H1 (cell line): ENCODE data around the gene MGAT4B. TPM values are rescaled to one million over a fixed set of nuclear protein-coding genes. Genes with fewer than 3 reads are reported as not detected.

Experiments
- ASH2L ChIP-seq: fragments of 200-600, 300-600 bp; sonication (generic); IDR thresholded peaks from one replicate; pipeline ENCODE4 v1.7.1; 2017; ENCODE audit warnings: low read length
- BACH1 ChIP-seq: IDR thresholded peaks from 2 replicates; pipeline ENCODE4 v1.6.1; 2012; ENCODE audit warnings: low read length, improper control_type of control experiment
- CBX8 ChIP-seq: fragments of 300-800, 300-1000 bp; sonication (generic); IDR thresholded peaks from 2 replicates; pipeline ENCODE4 v1.7.1; 2016; ENCODE audit warnings: low read depth, low read length, borderline replicate concordance
- CHD2 ChIP-seq: IDR thresholded peaks from 2 replicates; pipeline ENCODE4 v1.6.1; 2012; ENCODE audit warnings: low read length, improper control_type of control experiment
- CTBP2 ChIP-seq: IDR thresholded peaks from 2 replicates; pipeline ENCODE4 v1.7.0; 2011; ENCODE audit warnings: borderline replicate concordance, mild to moderate bottlenecking, moderate library complexity, mixed read lengths, low read length; ENCODE audit not compliant: insufficient read depth, insufficient read length
- FOSL1 ChIP-seq: IDR thresholded peaks from 2 replicates; pipeline ENCODE4 v1.6.1; 2011; ENCODE audit warnings: mild to moderate bottlenecking, low read depth, low read length, moderate library complexity; ENCODE audit not compliant: insufficient read depth
- GABPA ChIP-seq: IDR thresholded peaks from 2 replicates; pipeline ENCODE4 v1.6.1; 2011; ENCODE audit warnings: mild to moderate bottlenecking, low read length, moderate library complexity, borderline replicate concordance; ENCODE audit not compliant: insufficient read depth
- HDAC2 ChIP-seq, 2 experiments: fragments of 300-600 bp in 1 of 2; sonication (generic) in 1 of 2; IDR thresholded peaks; 2 replicates each; pipeline ENCODE4 v1.6.1; 2011 to 2012; ENCODE audit warnings: low read depth in 2 of 2, low read length in 2 of 2, mild to moderate bottlenecking in 2 of 2, moderate library complexity in 2 of 2, borderline replicate concordance in 1 of 2, inconsistent platforms in 1 of 2
- KDM4A ChIP-seq: IDR thresholded peaks from one replicate; pipeline ENCODE4 v1.7.1; 2012; ENCODE audit warnings: low read depth, mild to moderate bottlenecking, moderate library complexity, low read length, inconsistent platforms; ENCODE audit not compliant: severe bottlenecking
- MAFK ChIP-seq: IDR thresholded peaks from 2 replicates; pipeline ENCODE4 v1.6.1; 2012; ENCODE audit warnings: low read depth, mild to moderate bottlenecking, improper control_type of control experiment, low read length
- NRF1 ChIP-seq: IDR thresholded peaks from 2 replicates; pipeline ENCODE4 v1.6.1; 2011; ENCODE audit warnings: mild to moderate bottlenecking, low read depth, low read length, improper control_type of control experiment
- POLR2A ChIP-seq, 2 experiments: IDR thresholded peaks; 1 replicate in 1 of 2; 2 replicates in 1 of 2; pipeline ENCODE4 v1.6.1; 2011; ENCODE audit warnings: low read depth in 2 of 2, low read length in 2 of 2, mild to moderate bottlenecking in 2 of 2; ENCODE audit errors: control extremely low read depth in 1 of 2
- POLR2AphosphoS5 ChIP-seq: IDR thresholded peaks from 2 replicates; pipeline ENCODE4 v1.6.1; 2011; ENCODE audit warnings: low read depth, low read length
- POU5F1 ChIP-seq: IDR thresholded peaks from 2 replicates; pipeline ENCODE4 v1.6.1; 2011; ENCODE audit warnings: low read depth, mild to moderate bottlenecking, low read length, moderate library complexity
- RFX5 ChIP-seq: IDR thresholded peaks from 2 replicates; pipeline ENCODE4 v1.6.1; 2011; ENCODE audit warnings: low read depth, low read length, improper control_type of control experiment, borderline replicate concordance
- SIN3A ChIP-seq, 2 experiments: IDR thresholded peaks in 1 of 2; conservative IDR thresholded peaks in 1 of 2; 2 replicates each; pipeline ENCODE4 v1.6.1; 2011 to 2012; ENCODE audit warnings: low read length in 2 of 2, improper control_type of control experiment in 1 of 2, low read depth in 1 of 2, mild to moderate bottlenecking in 1 of 2
- SIRT6 ChIP-seq: IDR thresholded peaks from one replicate; pipeline ENCODE4 v1.7.1; 2012; ENCODE audit warnings: low read length, inconsistent platforms
- TAF1 ChIP-seq: IDR thresholded peaks from 2 replicates; pipeline ENCODE4 v1.6.1; 2011; ENCODE audit warnings: mild to moderate bottlenecking, low read depth, low read length
- TAF7 ChIP-seq: optimal IDR thresholded peaks from 2 replicates; pipeline ENCODE3; 2011; ENCODE audit warnings: low read depth, mild to moderate bottlenecking, inconsistent platforms, low read length, moderate library complexity, borderline replicate concordance
- TBP ChIP-seq: IDR thresholded peaks from 2 replicates; pipeline ENCODE4 v1.6.1; 2011; ENCODE audit warnings: low read depth, low read length, improper control_type of control experiment
- TEAD4 ChIP-seq: IDR thresholded peaks from 2 replicates; pipeline ENCODE4 v1.6.1; 2012; ENCODE audit warnings: low read depth, low read length, inconsistent platforms, mixed read lengths
- YY1 ChIP-seq: IDR thresholded peaks from 2 replicates; pipeline ENCODE4 v1.6.1; 2011; ENCODE audit warnings: low read depth, mild to moderate bottlenecking, low read length
- polyA plus RNA-seq, 7 experiments: library from polyadenylated mRNA; depleted of rRNA in 3 of 7; stranded (reverse) in 5 of 7; unstranded in 2 of 7; fragments of >200 nt in 5 of 7; fragments of 200-250 nt in 2 of 7; gene quantifications; 1 replicate in 5 of 7; 2 replicates in 1 of 7; 4 replicates in 1 of 7; pipeline versions ENCODE4 v1.2.1 to v1.2.3, GENCODE V29; 2011 to 2013; ENCODE audit warnings: missing spikeins in 2 of 7, mixed read lengths in 2 of 7
- total RNA-seq: library from RNA; stranded (reverse); fragmentation: NEBNext Ultra II Directional; extraction: Animal tissue kit (Norgen Biotek cat#: 25700); gene quantifications from 2 replicates; pipeline ENCODE4 v1.2.1, GENCODE V29; 2021
- TF ChIP-seq, protein P1 (sequence below): IDR thresholded peaks from 2 replicates; pipeline ENCODE4 v1.6.1; 2012; ENCODE audit warnings: low read length, inconsistent platforms

The MGAT4B gene
- total and polyA plus RNA-seq, 2 of the 8 experiments (the other 6 are each of a cell fraction or from before 2014, with no cell fraction given) = 116 to 128 TPM

- no peak for TF ChIP-seq MAFK
- TF ChIP-seq POLR2AphosphoS5 = peak; percentile 73; the same call in 1 of the 2 replicates
- TF ChIP-seq CHD2 = no peak
- TF ChIP-seq BACH1 = no peak
- TF ChIP-seq TAF1 = peak; percentile 84
- TF ChIP-seq TAF7 = peak; percentile 53
- no peak for TF ChIP-seq TEAD4
- TF ChIP-seq, protein P1, sequence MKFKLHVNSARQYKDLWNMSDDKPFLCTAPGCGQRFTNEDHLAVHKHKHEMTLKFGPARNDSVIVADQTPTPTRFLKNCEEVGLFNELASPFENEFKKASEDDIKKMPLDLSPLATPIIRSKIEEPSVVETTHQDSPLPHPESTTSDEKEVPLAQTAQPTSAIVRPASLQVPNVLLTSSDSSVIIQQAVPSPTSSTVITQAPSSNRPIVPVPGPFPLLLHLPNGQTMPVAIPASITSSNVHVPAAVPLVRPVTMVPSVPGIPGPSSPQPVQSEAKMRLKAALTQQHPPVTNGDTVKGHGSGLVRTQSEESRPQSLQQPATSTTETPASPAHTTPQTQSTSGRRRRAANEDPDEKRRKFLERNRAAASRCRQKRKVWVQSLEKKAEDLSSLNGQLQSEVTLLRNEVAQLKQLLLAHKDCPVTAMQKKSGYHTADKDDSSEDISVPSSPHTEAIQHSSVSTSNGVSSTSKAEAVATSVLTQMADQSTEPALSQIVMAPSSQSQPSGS = no peak
- no peak for TF ChIP-seq CBX8
- no peak for TF ChIP-seq RFX5
- no peak for TF ChIP-seq HDAC2 (IDR thresholded peaks at IDR 0.05; ENCODE audit: borderline replicate concordance in 1 of 2, low read depth in 2 of 2, low read length in 2 of 2)
- peak; percentile 14 to 68; a peak in 2 of 4 replicates for TF ChIP-seq SIN3A (conservative IDR thresholded peaks at IDR 0.05 in 1 of 2, IDR thresholded peaks at IDR 0.05 in 1 of 2; ENCODE audit: low read depth in 1 of 2, low read length in 2 of 2)
- no peak for TF ChIP-seq FOSL1
- TF ChIP-seq POU5F1 = no peak
- no peak for TF ChIP-seq SIRT6
- TF ChIP-seq KDM4A = peak; percentile 34
- no peak for TF ChIP-seq NRF1
- TF ChIP-seq POLR2A (IDR thresholded peaks at IDR 0.05; ENCODE audit: control extremely low read depth in 1 of 2, low read depth in 2 of 2, low read length in 2 of 2) = peak in 1 of 2 experiments; percentile 35; a peak in 1 of 3 replicates
- TF ChIP-seq GABPA = no peak
- TF ChIP-seq TBP = peak; percentile 38; the same call in 1 of the 2 replicates
- no peak for TF ChIP-seq YY1
- TF ChIP-seq CTBP2 = no peak
- TF ChIP-seq ASH2L = no peak
Measured at GRCh38 chr5:179806250-179807048, at the start of gene MGAT4B (continued).
